ENCODE measurements around the gene CD14.
A peak's percentile ranks its signal among the peaks of the same experiment; 100 is the strongest.

CD14 gene

GRCh38 chr5:140635291-140636257 lies 2.6 kb upstream of the CD14 start:
- no peak for DNase-seq (ENCODE audit: low read depth)
- no peak for TF ChIP-seq CTCF (IDR thresholded peaks at IDR 0.05; ENCODE audit: control insufficient read depth, insufficient read depth, low read depth, low read length, missing control alignments)
- H3K4me3 ChIP-seq (ENCODE audit: control insufficient read depth, low read depth, low read length) = no peak overlapping the region

- no peak for DNase-seq (ENCODE audit: low read depth)
- TF ChIP-seq CTCF (IDR thresholded peaks at IDR 0.05; ENCODE audit: control insufficient read depth, insufficient read depth, low read depth, low read length, missing control alignments) = no peak
Measured at GRCh38 chr5:140634103-140634502, 1.1 kb upstream of the CD14 start.

GRCh38 chr5:140633501-140633900 lies 526 bp upstream of the CD14 start:
- DNase-seq (ENCODE audit: low read depth) = no peak
- no peak overlapping the region for H3K4me3 ChIP-seq (ENCODE audit: control insufficient read depth, low read depth, low read length)

More at GRCh38 chr5:140634103-140634502, 1.1 kb upstream of the CD14 start:
- H3K4me3 ChIP-seq (ENCODE audit: control insufficient read depth, low read depth, low read length) = no peak overlapping the region

GRCh38 chr5:140632366-140633020 lies 482 bp downstream of the CD14 start:
- peak overlapping the region; percentile 42 for H3K4me3 ChIP-seq (ENCODE audit: control insufficient read depth, low read depth, low read length)
- DNase-seq (ENCODE audit: low read depth) = no peak
- TF ChIP-seq CTCF (IDR thresholded peaks at IDR 0.05; ENCODE audit: control insufficient read depth, insufficient read depth, low read depth, low read length, missing control alignments) = no peak

More at GRCh38 chr5:140633501-140633900, 526 bp upstream of the CD14 start:
- no peak for TF ChIP-seq CTCF (IDR thresholded peaks at IDR 0.05; ENCODE audit: control insufficient read depth, insufficient read depth, low read depth, low read length, missing control alignments)

GRCh38 chr5:140631831-140632365 lies 1.1 kb downstream of the CD14 start:
- no peak for DNase-seq (ENCODE audit: low read depth)
- H3K4me3 ChIP-seq (ENCODE audit: control insufficient read depth, low read depth, low read length) = peak overlapping the region; percentile 42
- TF ChIP-seq CTCF (IDR thresholded peaks at IDR 0.05; ENCODE audit: control insufficient read depth, insufficient read depth, low read depth, low read length, missing control alignments) = no peak

- no peak for DNase-seq (ENCODE audit: low read depth)
- H3K4me3 ChIP-seq (ENCODE audit: control insufficient read depth, low read depth, low read length) = no peak overlapping the region
- no peak for TF ChIP-seq CTCF (IDR thresholded peaks at IDR 0.05; ENCODE audit: control insufficient read depth, insufficient read depth, low read depth, low read length, missing control alignments)
Measured at GRCh38 chr5:140631036-140631417, 1.9 kb downstream of the CD14 start.
